ENCODE measurements around the gene SCAMP4.

Gene SCAMP4, protein sequence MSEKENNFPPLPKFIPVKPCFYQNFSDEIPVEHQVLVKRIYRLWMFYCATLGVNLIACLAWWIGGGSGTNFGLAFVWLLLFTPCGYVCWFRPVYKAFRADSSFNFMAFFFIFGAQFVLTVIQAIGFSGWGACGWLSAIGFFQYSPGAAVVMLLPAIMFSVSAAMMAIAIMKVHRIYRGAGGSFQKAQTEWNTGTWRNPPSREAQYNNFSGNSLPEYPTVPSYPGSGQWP

DNA sequence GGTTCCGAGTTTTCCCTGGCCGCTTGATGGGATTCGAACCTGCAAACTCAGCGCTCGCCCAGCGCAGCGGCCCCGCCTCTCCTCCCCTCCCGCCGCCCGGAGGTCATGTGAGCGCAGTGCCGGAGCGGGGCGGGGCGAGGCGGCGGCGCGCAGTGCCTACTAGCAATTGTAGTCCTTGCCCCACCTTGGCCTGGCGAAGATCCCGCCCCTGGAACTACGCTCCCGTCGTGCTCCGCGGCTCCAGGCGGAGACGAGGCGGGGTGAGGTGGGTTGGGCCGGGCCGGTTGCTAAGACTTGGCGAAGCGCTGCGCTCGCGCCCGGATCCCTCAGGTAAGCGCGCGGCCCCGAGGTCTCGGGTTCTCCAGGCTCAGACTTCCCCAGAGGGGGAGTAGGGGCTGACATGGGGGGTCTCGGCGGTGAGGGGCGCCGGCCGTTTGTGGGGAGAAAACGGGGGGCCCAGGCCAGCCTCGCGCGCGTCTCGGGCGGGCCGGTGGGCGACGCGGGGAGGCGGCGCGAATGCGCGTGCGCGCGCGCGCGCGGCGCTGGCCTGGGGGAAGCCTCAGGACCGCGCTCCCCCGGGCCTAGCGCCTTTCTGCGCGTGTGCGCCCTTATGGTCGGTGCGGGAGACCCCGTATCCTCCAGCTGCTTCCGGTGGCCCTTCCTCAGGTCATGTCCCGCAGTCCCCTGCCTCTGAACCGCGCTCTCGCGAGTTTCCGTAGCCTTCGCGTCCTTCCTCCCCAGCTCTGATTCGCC lies at the start of gene SCAMP4, which contains the start of gene ADAT3:
Gene SCAMP4, plus strand, starts transcription at position 290 of the 753 bp plus-strand sequence. CDS start 9,621 bp downstream, outside the sequence.
Gene ADAT3, plus strand, starts transcription at position 290 of the 753 bp plus-strand sequence. CDS start 6,649 bp downstream, outside the sequence.
- peak; percentile 95 for DNase-seq (ENCODE audit: low read depth)

DNA sequence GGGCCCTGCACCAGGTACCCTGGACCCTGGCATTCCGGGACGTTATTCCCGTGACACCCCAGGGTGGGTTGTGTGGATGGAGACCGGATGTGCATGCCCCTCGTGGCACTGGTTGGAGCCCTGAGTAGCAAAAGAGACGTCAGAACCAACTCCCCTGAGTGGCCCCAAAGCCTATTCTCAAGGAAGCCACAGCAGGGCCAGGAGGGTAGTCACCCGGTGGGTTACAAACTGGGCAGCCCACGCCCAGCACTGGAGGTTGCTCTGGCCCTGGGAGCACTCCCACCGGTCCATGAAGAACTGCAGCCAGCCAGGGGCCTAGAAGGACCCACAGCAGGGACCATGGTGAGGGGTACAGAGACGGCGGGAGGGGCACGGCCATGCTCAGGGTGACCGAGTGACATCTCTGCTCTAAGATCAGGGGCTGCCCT lies 49.4 kb upstream of the SCAMP4 start:
- DNase-seq (ENCODE audit: low read depth), result no peak

DNA sequence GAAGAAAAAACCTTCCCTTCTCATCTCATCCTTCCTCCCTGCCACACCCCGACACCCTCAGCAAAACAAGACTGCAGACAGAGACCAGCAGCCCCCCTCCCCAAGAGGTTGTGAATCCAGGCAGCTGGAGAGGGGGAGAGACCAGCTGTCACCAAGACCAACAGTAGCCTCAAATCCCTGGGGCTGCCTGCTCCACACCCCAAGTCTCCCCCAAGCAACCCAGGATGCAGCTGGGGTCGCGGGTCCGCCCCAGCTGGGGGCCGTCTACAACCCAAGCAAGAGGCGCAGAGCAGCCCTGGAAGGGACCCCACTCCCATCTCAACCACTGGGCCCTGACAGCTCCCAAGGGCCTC lies 48.9 kb upstream of the SCAMP4 start:
- DNase-seq (ENCODE audit: low read depth), result no peak

DNA sequence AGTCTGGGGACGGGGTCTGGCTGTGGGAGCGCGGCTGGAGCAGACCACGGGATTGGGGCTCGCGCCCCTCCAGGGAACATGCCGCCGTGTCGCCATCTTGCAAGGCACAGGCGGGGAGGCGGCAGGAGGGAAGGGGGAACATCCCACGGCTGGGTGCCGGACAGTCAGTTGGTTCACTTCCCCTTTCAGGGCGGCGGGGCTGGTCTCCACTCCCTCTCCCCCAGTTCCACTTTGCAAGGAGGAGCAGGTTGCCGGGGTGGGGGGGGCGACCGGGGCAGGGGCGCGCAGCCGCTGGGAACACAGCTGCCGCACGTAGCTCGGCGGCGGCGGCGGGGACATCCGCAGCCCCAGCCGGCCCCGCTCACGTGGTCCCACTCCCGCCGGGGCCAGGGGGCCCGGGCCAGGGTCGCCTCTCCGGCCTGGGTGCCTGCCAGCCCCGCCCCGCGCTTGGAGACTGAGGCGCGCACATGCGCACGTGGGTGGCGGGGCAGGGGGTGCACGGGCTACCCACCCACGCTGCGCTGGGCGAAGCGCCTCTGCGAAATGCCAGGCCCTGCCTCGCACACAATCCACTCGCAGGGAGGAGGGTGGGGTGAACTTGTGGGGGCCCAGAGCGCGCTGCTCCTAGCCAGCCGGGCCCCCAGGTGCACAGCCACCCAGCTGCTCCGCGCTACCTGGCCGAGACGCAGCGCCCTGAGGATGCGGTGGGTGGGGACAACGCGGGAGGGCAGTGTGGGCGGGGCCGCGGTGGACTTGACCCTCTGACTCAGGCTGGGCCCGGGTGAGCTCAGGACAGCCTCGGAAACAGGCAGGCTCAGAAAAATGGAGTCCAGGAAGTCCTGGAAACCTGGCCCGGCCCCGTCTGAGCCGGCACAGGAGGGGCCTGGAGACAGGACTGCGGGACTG lies 48.2 kb upstream of the SCAMP4 start:
- DNase-seq (ENCODE audit: low read depth), result no peak

DNA sequence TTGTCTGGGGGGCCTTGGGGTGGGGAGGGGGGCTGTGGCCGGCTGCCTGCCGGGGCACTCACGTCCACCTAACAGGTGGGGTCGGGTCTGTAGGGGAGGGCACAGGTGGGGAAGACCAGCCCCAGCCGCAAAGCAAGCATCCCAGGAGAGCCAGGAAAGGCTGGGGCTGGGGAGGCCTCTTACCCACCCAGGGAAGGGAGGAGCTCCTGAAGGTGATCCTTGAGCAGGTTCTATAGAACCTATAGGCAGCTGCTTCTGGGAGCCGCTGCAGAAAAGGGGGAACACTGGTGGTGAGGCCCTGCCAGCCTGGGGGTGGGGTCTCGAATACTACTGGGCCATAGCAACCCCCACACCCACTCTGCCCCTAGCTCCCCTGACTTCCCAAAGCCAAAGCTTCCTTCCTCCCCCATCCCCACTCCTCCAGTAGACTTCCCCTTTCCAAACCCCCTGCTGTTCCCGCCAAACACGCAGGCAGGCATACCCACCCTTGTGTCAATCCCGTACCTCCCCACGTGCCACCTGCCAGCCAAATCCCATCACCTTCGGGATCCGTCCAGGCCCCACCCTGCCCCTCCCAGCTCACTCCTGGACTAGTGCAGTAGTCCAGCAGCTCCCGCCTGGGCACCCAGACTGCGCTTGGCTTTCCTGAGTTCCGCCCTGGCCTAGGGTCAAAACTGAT lies 47.4 kb upstream of the SCAMP4 start:
- no peak for DNase-seq (ENCODE audit: low read depth)

- no peak for DNase-seq (ENCODE audit: low read depth)
Measured at GRCh38 chr19:1858412-1859081, 46.7 kb upstream of the SCAMP4 start.

- no peak for DNase-seq (ENCODE audit: low read depth)
Measured at GRCh38 chr19:1859331-1859781, 45.8 kb upstream of the SCAMP4 start.

DNA sequence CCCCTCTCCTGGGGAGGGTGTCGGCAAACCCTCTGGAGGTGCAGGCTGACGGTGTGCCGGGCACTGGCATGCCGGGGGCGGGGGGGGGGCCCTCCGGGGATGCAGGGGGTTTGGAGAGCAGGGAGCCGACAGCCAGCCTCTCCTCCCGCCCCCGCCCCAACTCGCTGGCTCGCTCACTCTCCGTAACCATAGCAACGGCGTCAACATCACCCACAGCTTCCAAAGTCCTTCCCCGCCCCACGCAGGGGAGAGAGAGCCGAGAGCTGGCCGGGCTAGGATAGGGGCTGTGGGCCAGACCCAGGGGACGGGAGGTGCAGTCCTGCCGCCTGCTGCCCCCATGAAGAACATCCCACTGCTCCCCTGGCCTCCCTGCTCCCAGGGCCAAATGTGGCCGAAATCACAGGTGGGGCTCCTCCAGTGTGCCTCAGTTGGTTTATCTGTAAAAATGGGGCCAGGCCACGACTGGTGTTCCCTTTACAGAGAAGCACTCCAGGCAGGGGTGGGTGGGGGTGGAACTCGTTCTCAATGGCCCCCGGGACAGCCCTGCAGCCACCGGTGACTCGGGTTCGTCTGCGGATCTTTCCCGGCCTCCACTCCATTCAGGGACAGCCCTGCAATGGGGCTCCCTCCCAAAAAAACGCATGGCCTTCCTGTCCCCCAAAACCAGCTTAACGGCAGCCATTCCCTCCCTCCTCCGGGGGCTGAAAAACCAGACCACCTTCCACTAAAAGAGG lies 45.0 kb upstream of the SCAMP4 start:
- no peak for DNase-seq (ENCODE audit: low read depth)

DNA sequence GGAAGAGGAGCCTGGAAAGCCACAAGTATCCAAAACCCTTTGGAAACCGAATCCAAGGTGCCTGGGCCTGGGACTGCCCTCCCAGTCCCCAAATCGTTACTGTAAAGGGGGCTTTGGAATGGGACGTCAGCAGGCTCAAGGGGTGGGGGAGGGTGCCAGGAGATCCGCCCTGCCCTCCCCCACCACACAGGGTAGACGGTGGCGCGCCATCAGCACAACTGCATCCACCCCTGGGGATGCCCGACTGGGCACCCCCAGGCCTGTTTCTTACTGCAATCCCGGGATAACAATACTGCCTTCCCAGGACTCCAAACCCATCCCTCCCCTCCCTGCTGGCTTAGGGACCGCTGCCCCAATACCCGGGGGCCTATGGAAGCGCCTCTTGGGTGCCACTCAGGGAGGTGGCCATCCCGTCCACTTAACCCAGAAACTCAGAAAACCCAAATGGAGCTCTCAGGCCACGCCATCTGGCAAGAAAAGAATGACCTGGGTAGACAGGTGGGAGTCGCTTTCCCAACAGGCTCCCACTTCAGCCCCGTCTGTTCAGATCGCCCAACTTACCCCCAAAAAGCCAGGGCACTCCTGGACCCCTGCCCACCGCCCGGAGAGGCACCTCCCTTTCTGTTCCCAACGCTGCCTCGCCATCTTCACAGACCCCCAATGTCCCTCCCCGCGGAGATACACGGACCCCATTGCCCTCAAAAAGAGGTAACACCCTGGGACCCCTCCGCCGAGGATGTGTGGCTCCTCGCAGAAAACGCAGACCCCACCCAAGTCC lies 44.2 kb upstream of the SCAMP4 start:
- DNase-seq (ENCODE audit: low read depth), result no peak

DNA sequence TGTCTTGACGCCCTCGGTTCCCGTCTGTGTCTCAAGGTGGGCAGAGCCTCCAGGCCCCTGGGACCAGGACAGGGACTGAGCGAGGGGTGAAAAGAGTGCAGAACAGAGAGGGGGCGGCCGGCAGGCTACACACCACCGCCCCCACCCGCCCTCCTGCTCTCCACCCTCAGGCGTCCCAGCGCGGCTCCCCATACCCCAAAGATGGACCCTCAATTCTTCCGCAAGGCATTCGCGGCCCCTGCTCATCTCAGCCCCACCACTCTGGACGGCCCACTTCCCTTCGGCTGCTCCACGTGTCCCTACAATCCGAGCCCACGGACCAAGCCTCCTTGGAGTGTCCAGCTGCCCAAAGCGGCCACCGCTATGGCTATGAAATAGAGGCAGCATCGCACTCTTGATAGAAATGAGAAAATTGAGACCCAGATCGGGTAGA lies 43.6 kb upstream of the SCAMP4 start:
- no peak for DNase-seq (ENCODE audit: low read depth)

DNA sequence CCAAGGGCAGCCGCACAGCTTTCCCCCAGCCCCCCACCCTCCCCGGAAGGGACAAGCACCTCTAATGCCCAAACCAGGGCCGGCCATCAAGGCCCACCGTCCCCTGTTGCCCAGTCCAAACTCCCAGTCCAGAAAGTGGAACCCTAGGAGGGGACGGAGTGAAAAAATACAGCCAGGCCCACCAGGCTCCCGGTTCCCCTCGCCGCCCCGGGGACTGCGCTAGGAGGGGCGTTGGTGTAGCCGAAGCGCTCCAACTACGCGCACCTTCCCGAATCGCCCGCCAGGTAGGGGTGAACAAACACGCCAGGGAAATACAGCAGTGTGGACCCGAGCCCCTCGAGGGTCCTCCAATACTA lies 43.2 kb upstream of the SCAMP4 start:
- no peak for DNase-seq (ENCODE audit: low read depth)

GRCh38 chr19:1862424-1863327 lies 42.5 kb upstream of the SCAMP4 start:
- DNase-seq (ENCODE audit: low read depth), result no peak

DNA sequence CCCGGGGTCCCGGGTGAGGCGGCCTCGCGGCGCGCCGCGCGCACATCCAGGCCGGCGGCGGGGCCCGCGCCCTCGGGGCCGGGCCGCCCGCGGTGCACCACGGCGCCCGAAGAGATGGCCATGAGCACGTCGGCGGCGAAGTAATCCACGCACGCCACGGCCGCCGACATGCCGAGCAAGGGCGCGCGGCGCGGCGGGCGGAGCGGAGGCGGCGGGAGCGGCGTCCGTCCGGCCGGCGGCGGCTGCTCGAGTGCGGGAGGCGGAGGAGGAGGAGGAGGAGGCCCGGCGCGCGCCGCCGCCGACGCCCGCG lies 41.9 kb upstream of the SCAMP4 start, which contains the start of gene KLF16:
Gene KLF16, minus strand, starts transcription at position 252 of the 310 bp plus-strand sequence. Its CDS starts 82 bp downstream, at position 170.
- DNase-seq (ENCODE audit: low read depth), result no peak

- DNase-seq (ENCODE audit: low read depth), result peak; percentile 84
Measured at GRCh38 chr19:1863638-1864479, 41.3 kb upstream of the SCAMP4 start.

DNA sequence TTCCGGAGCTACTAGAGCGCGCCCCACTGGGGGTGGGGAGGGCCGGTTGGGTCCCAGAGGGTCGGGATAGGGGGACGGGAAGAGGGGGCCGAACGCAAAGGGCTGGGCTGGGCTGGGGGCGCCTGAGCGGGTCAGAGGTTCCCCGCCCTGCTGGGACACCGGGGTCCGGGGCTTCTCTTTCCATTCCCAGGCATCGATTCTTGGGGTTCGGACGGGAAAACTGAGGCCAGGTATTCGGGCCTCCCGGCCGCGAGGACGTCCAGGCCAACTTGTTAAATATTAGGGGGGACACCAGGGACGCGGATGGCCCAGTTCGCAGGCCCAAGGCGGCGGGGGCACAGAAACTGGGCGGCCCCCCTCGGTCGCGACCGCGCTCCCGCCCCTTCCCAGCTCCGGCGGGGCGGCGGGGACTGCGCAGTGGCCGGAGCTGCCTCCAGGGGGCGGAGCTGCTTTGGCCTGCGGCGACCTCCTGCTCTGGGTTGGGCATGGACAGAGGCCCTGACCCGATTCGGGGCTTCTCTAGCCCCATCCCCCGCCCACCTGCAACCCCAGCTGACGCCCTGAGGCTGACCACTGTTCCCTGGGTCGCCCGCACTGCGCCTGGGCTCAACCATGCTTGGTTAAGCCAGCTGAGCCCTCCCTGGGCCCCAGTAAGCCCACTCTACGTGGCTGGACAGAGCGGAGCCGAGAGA lies 40.6 kb upstream of the SCAMP4 start:
- no peak for DNase-seq (ENCODE audit: low read depth)

DNA sequence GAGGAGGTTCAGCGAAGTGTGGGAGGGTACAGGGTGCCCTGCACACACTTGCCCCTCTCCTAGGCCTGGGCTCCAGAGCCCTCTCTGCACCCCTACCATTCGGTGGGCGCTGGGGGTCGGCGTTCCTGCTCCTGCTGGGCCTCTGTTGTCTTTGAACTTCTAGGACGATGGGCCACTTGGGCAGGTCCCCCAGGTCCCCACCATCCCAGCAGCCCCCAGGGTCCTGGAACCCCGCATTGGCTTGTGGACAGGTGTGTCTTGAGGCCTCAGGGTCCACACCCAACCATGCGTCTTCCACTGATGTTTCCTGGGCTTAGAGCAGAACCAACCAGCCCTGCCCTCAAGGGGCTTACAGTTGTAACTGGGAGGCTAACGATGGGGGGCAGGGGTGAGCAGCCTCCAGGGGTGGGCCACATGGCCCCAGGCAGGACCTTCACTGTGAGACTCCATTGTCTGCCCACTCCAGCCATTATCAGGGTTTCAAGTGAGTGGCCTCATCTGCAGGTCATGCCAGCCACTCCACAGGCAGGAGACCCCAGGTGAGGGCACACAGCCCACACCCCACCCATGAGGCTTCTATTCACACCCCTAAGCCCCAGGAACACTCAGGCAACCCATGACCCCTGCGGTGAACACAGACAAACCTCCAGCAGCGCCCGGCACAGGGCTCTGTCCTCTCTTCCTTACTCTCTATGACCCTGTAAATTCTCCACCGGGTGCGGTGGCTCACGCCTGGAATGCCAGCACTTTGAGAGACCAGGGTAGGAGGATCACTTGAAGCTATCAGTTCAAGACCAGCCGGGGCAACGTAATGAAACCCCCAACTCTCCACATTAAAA lies 39.8 kb upstream of the SCAMP4 start:
- DNase-seq (ENCODE audit: low read depth), result no peak

Data from stimulated activated CD8-positive, alpha-beta memory T cell treated with anti-CD3 and anti-CD28 coated beads, Interleukin-12 subunit alpha, Interleukin-12 subunit beta, amount 100 ng/mL, for 1 hour (primary cell).